Measurements from ENCODE around the gene IGHMBP2. TPM values are rescaled to one million over a fixed set of nuclear protein-coding genes. Genes with fewer than 3 reads are reported as not detected.

The IGHMBP2 gene
- total RNA-seq, 3 donors from 2014 or later (not counting 1 experiment from before 2014, with no cell fraction given), result 31.5 to 52.3 (median 48.5) TPM

- Mint-ChIP-seq H3K36me3 (no peaks in the 10 kb centered on the region), H3K9me3 (no peaks in the 10 kb centered on the region), H3K27me3 (ENCODE audit: low read depth in 2 of 2) (peaks cover 0 to 2% of the 10 kb centered on the region in 2 donors), H3K4me1 (no peaks in the 10 kb centered on the region), H3K27ac (no peak overlapping the region), H3K4me3 (no peak overlapping the region)
- Histone ChIP-seq H3K27ac (ENCODE audit: low read length) (no peak overlapping the region), H3K36me3 (ENCODE audit: control insufficient read depth, insufficient read depth, low read length) (no peaks in the 10 kb centered on the region), H3K27me3 (ENCODE audit: control insufficient read depth, insufficient read depth, low read length) (no peaks in the 10 kb centered on the region), H3K4me3 (ENCODE audit: low read length) (no peak overlapping the region), H3K4me1 (ENCODE audit: control insufficient read depth, insufficient read depth, low read length) (no peaks in the 10 kb centered on the region), H3K9me3 (ENCODE audit: control insufficient read depth, insufficient read depth, low read length) (no peaks in the 10 kb centered on the region)
- ATAC-seq (no peak), DNase-seq (no peak)
- intact Hi-C loops (cut with micrococcal nuclease), result no loop called here
- 64% methylated on average over 4 of the region's 4 CpGs for WGBS (ENCODE audit: insufficient coverage)
- no peak for TF ChIP-seq CTCF (IDR thresholded peaks at IDR 0.05)
These were observed 72.4 kb downstream of the IGHMBP2 start for GRCh38 chr11:68976095-68976494.

- TF ChIP-seq CTCF (IDR thresholded peaks at IDR 0.05), result no peak
- H3K4me1 Mint-ChIP-seq, result no peaks in the 10 kb centered on the region
- Histone ChIP-seq H3K4me3 (ENCODE audit: low read length) (no peak overlapping the region), H3K27ac (ENCODE audit: low read length) (no peak overlapping the region), H3K9me3 (ENCODE audit: control insufficient read depth, insufficient read depth, low read length) (no peaks in the 10 kb centered on the region), H3K27me3 (ENCODE audit: control insufficient read depth, insufficient read depth, low read length) (no peaks in the 10 kb centered on the region), H3K36me3 (ENCODE audit: control insufficient read depth, insufficient read depth, low read length) (no peaks in the 10 kb centered on the region), H3K4me1 (ENCODE audit: control insufficient read depth, insufficient read depth, low read length) (no peaks in the 10 kb centered on the region)
- H3K27ac Mint-ChIP-seq, result no peak overlapping the region
- H3K27me3 Mint-ChIP-seq (ENCODE audit: low read depth in 2 of 2), result peaks cover 0 to 2% of the 10 kb centered on the region in 2 donors
- DNase-seq, result no peak
- intact Hi-C loops (cut with micrococcal nuclease), result no loop called here
- H3K9me3 Mint-ChIP-seq, result no peaks in the 10 kb centered on the region
- no peak for ATAC-seq
- no peak overlapping the region for H3K4me3 Mint-ChIP-seq
- WGBS (ENCODE audit: insufficient coverage), result 98% methylated on average over 4 of the region's 4 CpGs
- H3K36me3 Mint-ChIP-seq, result no peaks in the 10 kb centered on the region
These were observed 72.9 kb downstream of the IGHMBP2 start for GRCh38 chr11:68976563-68976962.

GRCh38 chr11:68977781-68978625, 74.3 kb downstream of the IGHMBP2 start:
- H3K27me3 Mint-ChIP-seq (ENCODE audit: low read depth in 2 of 2), result peaks cover 2 to 14% of the 10 kb centered on the region in 2 donors
- no peak overlapping the region for H3K4me3 ChIP-seq (ENCODE audit: low read length)
- no peak for ATAC-seq
- H3K9me3 ChIP-seq (ENCODE audit: control insufficient read depth, insufficient read depth, low read length), result no peaks in the 10 kb centered on the region
- no peak for DNase-seq
- H3K4me3 Mint-ChIP-seq, result no peak overlapping the region
- H3K36me3 Mint-ChIP-seq, result peaks cover 10% of the 10 kb centered on the region
- H3K4me1 ChIP-seq (ENCODE audit: control insufficient read depth, insufficient read depth, low read length), result no peaks in the 10 kb centered on the region
- H3K27ac ChIP-seq (ENCODE audit: low read length), result no peak overlapping the region
- no peaks in the 10 kb centered on the region for H3K4me1 Mint-ChIP-seq
- peaks cover 0 to 6% of the 10 kb centered on the region in 2 donors for H3K9me3 Mint-ChIP-seq
- H3K36me3 ChIP-seq (ENCODE audit: control insufficient read depth, insufficient read depth, low read length), result no peaks in the 10 kb centered on the region
- H3K27ac Mint-ChIP-seq, result no peak overlapping the region
- H3K27me3 ChIP-seq (ENCODE audit: control insufficient read depth, insufficient read depth, low read length), result no peaks in the 10 kb centered on the region
- 70% methylated on average over 12 of the region's 14 CpGs for WGBS (ENCODE audit: insufficient coverage)
- intact Hi-C loops (cut with micrococcal nuclease), result no loop called here
- no peak for TF ChIP-seq CTCF (IDR thresholded peaks at IDR 0.05)

GRCh38 chr11:68978626-68978930, 74.9 kb downstream of the IGHMBP2 start:
- Mint-ChIP-seq H3K9me3 (peaks cover 0 to 6% of the 10 kb centered on the region in 2 donors), H3K27ac (no peak overlapping the region), H3K4me1 (no peaks in the 10 kb centered on the region), H3K4me3 (no peak overlapping the region), H3K36me3 (peaks cover 11% of the 10 kb centered on the region), H3K27me3 (ENCODE audit: low read depth in 2 of 2) (peaks cover 2 to 15% of the 10 kb centered on the region in 2 donors)
- no peak overlapping the region for H3K27ac ChIP-seq (ENCODE audit: low read length)
- no peak for TF ChIP-seq CTCF (IDR thresholded peaks at IDR 0.05)
- H3K9me3 ChIP-seq (ENCODE audit: control insufficient read depth, insufficient read depth, low read length), result no peaks in the 10 kb centered on the region
- H3K4me1 ChIP-seq (ENCODE audit: control insufficient read depth, insufficient read depth, low read length), result no peaks in the 10 kb centered on the region
- no peaks in the 10 kb centered on the region for H3K36me3 ChIP-seq (ENCODE audit: control insufficient read depth, insufficient read depth, low read length)
- 54% methylated on average over 5 of the region's 5 CpGs for WGBS (ENCODE audit: insufficient coverage)
- ATAC-seq (no peak), DNase-seq (no peak)
- H3K27me3 ChIP-seq (ENCODE audit: control insufficient read depth, insufficient read depth, low read length), result no peaks in the 10 kb centered on the region
- intact Hi-C loops (cut with micrococcal nuclease), result no loop called here
- H3K4me3 ChIP-seq (ENCODE audit: low read length), result no peak overlapping the region

Data from natural killer cell (primary cell).